ENCODE measurements around the gene TM9SF4.

Gene TM9SF4

GRCh38 chr20:32130352-32130751 lies 20.8 kb downstream of the TM9SF4 start:
- DNase-seq: no peak

- DNase-seq: no peak
These were observed 21.5 kb downstream of the TM9SF4 start for GRCh38 chr20:32130965-32131364.

- DNase-seq: no peak
These were observed 23.5 kb downstream of the TM9SF4 start for GRCh38 chr20:32132911-32133549.

GRCh38 chr20:32134026-32134425 lies 24.5 kb downstream of the TM9SF4 start:
- DNase-seq: no peak

GRCh38 chr20:32135983-32136515 lies 26.5 kb downstream of the TM9SF4 start:
- DNase-seq: no peak

GRCh38 chr20:32138921-32139320 lies 29.4 kb downstream of the TM9SF4 start:
- DNase-seq: no peak

- DNase-seq: no peak
These were observed 30.4 kb downstream of the TM9SF4 start for GRCh38 chr20:32139947-32140346.

GRCh38 chr20:32140603-32141002 lies 31.1 kb downstream of the TM9SF4 start:
- DNase-seq: no peak

- no peak for DNase-seq
These were observed 32.0 kb downstream of the TM9SF4 start for GRCh38 chr20:32141465-32141980.

GRCh38 chr20:32142088-32142487 lies 32.6 kb downstream of the TM9SF4 start:
- no peak for DNase-seq

GRCh38 chr20:32142991-32143390 lies 33.5 kb downstream of the TM9SF4 start:
- no peak for DNase-seq

- DNase-seq: no peak
These were observed 35.6 kb downstream of the TM9SF4 start for GRCh38 chr20:32144898-32145662.

- no peak for DNase-seq
These were observed 40.2 kb downstream of the TM9SF4 start for GRCh38 chr20:32149566-32150170.

GRCh38 chr20:32150291-32150848 lies 40.9 kb downstream of the TM9SF4 start:
- no peak for DNase-seq

GRCh38 chr20:32152421-32153155 lies 43.1 kb downstream of the TM9SF4 start:
- no peak for DNase-seq

GRCh38 chr20:32153156-32153665 lies 43.7 kb downstream of the TM9SF4 start:
- no peak for DNase-seq

- no peak for DNase-seq
These were observed 44.3 kb downstream of the TM9SF4 start for GRCh38 chr20:32153771-32154170.

GRCh38 chr20:32155017-32155981 lies 45.8 kb downstream of the TM9SF4 start:
- DNase-seq: peak; percentile 45

- DNase-seq: no peak
These were observed 48.1 kb downstream of the TM9SF4 start for GRCh38 chr20:32157611-32158010.

GRCh38 chr20:32158351-32158750 lies 48.8 kb downstream of the TM9SF4 start:
- DNase-seq: no peak

Measured in CD4-positive, alpha-beta T cell treated with Interleukin-10 for 1 hour (primary cell).